Ishikawa (cell line): ENCODE data around the gene SPINT2.

Experiments used
- CEBPB ChIP-seq: IDR thresholded peaks from 2 replicates; pipeline ENCODE4 v1.6.1; 2012
- CREB1 ChIP-seq: IDR thresholded peaks from 2 replicates; pipeline ENCODE4 v1.6.1; 2012; ENCODE audit warnings: low read depth
- EGR1 ChIP-seq: IDR thresholded peaks from 2 replicates; pipeline ENCODE4 v1.6.1; 2012
- EP300 ChIP-seq: IDR thresholded peaks from 2 replicates; pipeline ENCODE4 v1.6.1; 2012; ENCODE audit warnings: borderline replicate concordance
- FOXM1 ChIP-seq: IDR thresholded peaks from 2 replicates; pipeline ENCODE4 v1.6.1; 2012; ENCODE audit warnings: low read depth, borderline replicate concordance
- MAX ChIP-seq: IDR thresholded peaks from 2 replicates; pipeline ENCODE4 v1.6.1; 2012
- NFIC ChIP-seq: IDR thresholded peaks from 2 replicates; pipeline ENCODE4 v1.6.1; 2012
- RAD21 ChIP-seq: IDR thresholded peaks from 2 replicates; pipeline ENCODE4 v1.6.1; 2012; ENCODE audit warnings: low read depth
- REST ChIP-seq: IDR thresholded peaks from 2 replicates; pipeline ENCODE4 v1.6.1; 2012; ENCODE audit warnings: low read depth, mild to moderate bottlenecking
- TAF1 ChIP-seq: IDR thresholded peaks from 2 replicates; pipeline ENCODE4 v1.6.1; 2012; ENCODE audit warnings: low read depth, mild to moderate bottlenecking
- TCF12 ChIP-seq: IDR thresholded peaks from 2 replicates; pipeline ENCODE4 v1.6.1; 2012; ENCODE audit warnings: low read depth
- TEAD4 ChIP-seq: IDR thresholded peaks from 2 replicates; pipeline ENCODE4 v1.6.1; 2012
- USF1 ChIP-seq: IDR thresholded peaks from 2 replicates; pipeline ENCODE4 v1.6.1; 2012
- YY1 ChIP-seq: IDR thresholded peaks from 2 replicates; pipeline ENCODE4 v1.6.1; 2012; ENCODE audit warnings: low read depth
- ZBTB7A ChIP-seq: IDR thresholded peaks from 2 replicates; pipeline ENCODE4 v1.6.1; 2012; ENCODE audit warnings: low read depth

SPINT2 gene

GRCh38 chr19:38289955-38290354 is 25.6 kb downstream of the SPINT2 start:
- TF ChIP-seq YY1 (no peak), FOXM1 (no peak), EP300 (no peak), USF1 (no peak), MAX (no peak), RAD21 (no peak)

GRCh38 chr19:38290631-38291147 is 26.3 kb downstream of the SPINT2 start:
- no peak; the same call in 1 of the 2 replicates for TF ChIP-seq TEAD4
- no peak for TF ChIP-seq CREB1
- peak; percentile 52 for TF ChIP-seq MAX
- no peak for TF ChIP-seq REST
- TF ChIP-seq NFIC: peak; percentile 87
- TF ChIP-seq RAD21: 0 out of 2 replicates have a peak, but pooled peaks have one; percentile 16
- no peak; the same call in 1 of the 2 replicates for TF ChIP-seq EP300
- peak; percentile 80 for TF ChIP-seq TCF12
- no peak for TF ChIP-seq USF1
- TF ChIP-seq EGR1: no peak
- TF ChIP-seq YY1: no peak
- peak; percentile 56 for TF ChIP-seq CEBPB
- no peak for TF ChIP-seq TAF1
- no peak for TF ChIP-seq FOXM1
- no peak for TF ChIP-seq ZBTB7A

- TF ChIP-seq FOXM1: no peak
- no peak for TF ChIP-seq CREB1
Measured at GRCh38 chr19:38291855-38292254, 27.5 kb downstream of the SPINT2 start.

GRCh38 chr19:38293281-38293680 is 28.9 kb downstream of the SPINT2 start:
- TF ChIP-seq TAF1: no peak
- no peak for TF ChIP-seq CEBPB
- no peak for TF ChIP-seq EGR1
- no peak for TF ChIP-seq EP300
- TF ChIP-seq YY1: no peak
- TF ChIP-seq USF1: no peak
- TF ChIP-seq TCF12: no peak
- TF ChIP-seq ZBTB7A: no peak
- no peak for TF ChIP-seq CREB1
- TF ChIP-seq REST: no peak
- no peak for TF ChIP-seq RAD21
- TF ChIP-seq FOXM1: no peak
- TF ChIP-seq MAX: no peak
- TF ChIP-seq NFIC: no peak
- TF ChIP-seq TEAD4: no peak

GRCh38 chr19:38294090-38294489 is 29.7 kb downstream of the SPINT2 start:
- TF ChIP-seq CEBPB (no peak), EGR1 (no peak), NFIC (no peak), CREB1 (no peak), USF1 (no peak), FOXM1 (no peak), TAF1 (no peak), TCF12 (no peak), YY1 (no peak), EP300 (no peak), ZBTB7A (no peak), TEAD4 (no peak)
